GM12878 (cell line): ENCODE results near the gene PUDP. TPM values are rescaled to one million over a fixed set of nuclear protein-coding genes. Genes with fewer than 3 reads are reported as not detected.

Source experiments
- ATAC-seq: fragments of 200-7000 bp; cut with Tn5 transposase; 3 replicates; pipeline ENCODE4 v1.9.1; 2020; ENCODE audit warnings: mild to moderate bottlenecking, moderate library complexity
- BruUV-seq: library from RNA; stranded (reverse); fragments of 400-500 nt; replicated peaks from 2 replicates; lab custom pipeline; 2021; lab: Mats Ljungman, UMichigan
- CTCF ChIA-PET: fragments of 300-600 bp; sonication (Branson Sonifier 250); formaldehyde crosslinking; extraction: SDS; loops from one replicate; lab custom pipeline; 2021; ENCODE audit warnings: inconsistent platforms; lab: Yijun Ruan, JAX
- POLR2A ChIA-PET: fragments of 350-600 bp; formaldehyde crosslinking; extraction: SDS; loops from one replicate; lab custom pipeline; 2021; ENCODE audit warnings: inconsistent platforms; lab: Charles Lee
- RAD21 ChIA-PET: fragments of 300-600 bp; sonication (Branson Sonifier 250); formaldehyde crosslinking; loops from one replicate; lab custom pipeline; 2023; ENCODE audit warnings: antibody characterized with exemption; ENCODE audit not compliant: unreplicated experiment; lab: Charles Lee
- SMC1A ChIA-PET: fragments of 300-600 bp; sonication (Branson Sonifier 250); formaldehyde crosslinking; loops from one replicate; lab custom pipeline; 2023; ENCODE audit not compliant: unreplicated experiment, uncharacterized antibody; lab: Charles Lee
- DNase-seq: peaks from one replicate; pipeline ENCODE4 v3.0.0-alpha.2; 2011; ENCODE audit warnings: low read depth, low spot score
- FAIRE-seq: peaks from 3 replicates; lab custom pipeline; 2011; peaks lifted over from hg19 to GRCh38; lab: Jason Lieb, UNC
- H2AFZ ChIP-seq: 2 replicates; pipeline ENCODE4 v1.6.0; 2011; ENCODE audit warnings: low read depth, low read length, control low read depth; ENCODE audit not compliant: control insufficient read depth
- H3K27ac ChIP-seq: 2 replicates; pipeline ENCODE4 v1.5.1; 2011; ENCODE audit warnings: control low read depth; ENCODE audit not compliant: control insufficient read depth, insufficient read depth
- H3K27me3 ChIP-seq, 2 experiments: replicated peaks in 1 of 2; 2 replicates each; pipeline versions ENCODE4 v1.6.0 to v1.6.1; 2011; ENCODE audit warnings: low read length in 1 of 2; ENCODE audit not compliant: control insufficient read depth in 2 of 2, insufficient read depth in 2 of 2
- H3K36me3 ChIP-seq, 2 experiments: 2 replicates each; pipeline ENCODE4 v1.5.1; 2011; ENCODE audit warnings: low read length in 1 of 2; ENCODE audit not compliant: control insufficient read depth in 2 of 2, insufficient read depth in 2 of 2
- H3K4me1 ChIP-seq: 2 replicates; pipeline ENCODE4 v1.6.1; 2011; ENCODE audit warnings: mild to moderate bottlenecking, low read length, moderate library complexity, mixed read lengths; ENCODE audit not compliant: control insufficient read depth, insufficient read depth
- H3K4me2 ChIP-seq: 2 replicates; pipeline ENCODE4 v1.6.0; 2011; ENCODE audit warnings: control low read depth; ENCODE audit not compliant: control insufficient read depth, insufficient read depth
- H3K4me3 ChIP-seq: fragments of 200-600 bp; sonication (generic); 2 replicates; pipeline ENCODE4 v1.5.1; 2016
- H3K79me2 ChIP-seq: 2 replicates; pipeline ENCODE4 v1.6.0; 2011; ENCODE audit warnings: low read length; ENCODE audit not compliant: control insufficient read depth, insufficient read depth
- H3K9ac ChIP-seq: 2 replicates; pipeline ENCODE4 v1.8.0; 2011; ENCODE audit warnings: low read length, control low read depth, mixed read lengths; ENCODE audit not compliant: control insufficient read depth, insufficient read depth
- H3K9me3 ChIP-seq: replicated peaks from 3 replicates; pipeline ENCODE4 v1.5.1; 2011; ENCODE audit warnings: mild to moderate bottlenecking, low read length; ENCODE audit not compliant: control insufficient read depth, insufficient read depth
- H4K20me1 ChIP-seq: 2 replicates; pipeline ENCODE4 v1.6.0; 2011; ENCODE audit not compliant: control insufficient read depth, insufficient read depth
- PRDM15 ChIP-seq: fragments of 450-650 bp; formaldehyde crosslinking; IDR thresholded peaks from 2 replicates; pipeline ENCODE4 v1.4.0; 2020; ENCODE audit warnings: mild to moderate bottlenecking, moderate library complexity
- RELA ChIP-seq: fragments of 450-650 bp; IDR thresholded peaks from 2 replicates; pipeline ENCODE4 v1.8.0; 2014; ENCODE audit warnings: borderline replicate concordance; ENCODE audit not compliant: partially characterized antibody
- WGBS: methylation state at CpG from one replicate; pipeline ENCODE4 v1.1.6; 2016; ENCODE audit warnings: low lambda C conversion rate; ENCODE audit not compliant: insufficient replicate concordance, insufficient coverage; ENCODE audit errors: missing lambda C conversion rate; 5-methylcytosine and 5-hydroxymethylcytosine counted together
- in situ Hi-C: fragments of 300-500 bp; cut with MboI; formaldehyde crosslinking; loops from 9 replicates; pipeline ENCODE4 v1.14.3; 2018; ENCODE audit warnings: mixed read lengths
- intact Hi-C: fragments of 100-400 bp; cut with micrococcal nuclease; formaldehyde crosslinking; loops from one replicate; pipeline ENCODE4 v1.14.2; 2022; ENCODE audit not compliant: unreplicated experiment
- polyA plus RNA-seq, 11 experiments: library from polyadenylated mRNA; depleted of rRNA in 4 of 11; unstranded in 6 of 11; stranded (reverse) in 5 of 11; fragments of >200 nt; fragmentation: Nextera tagmentation in 4 of 11; fragmentation: Illumina TruSeq in 1 of 11; extraction: Ambion mirVana in 4 of 11; extraction: Trizol in 1 of 11; gene quantifications; 1 replicate in 1 of 11; 2 replicates in 10 of 11; pipeline versions ENCODE4 v1.2.1 to v1.2.3, GENCODE V29; 2011 to 2016; ENCODE audit warnings: inconsistent platforms in 2 of 11, missing spikeins in 2 of 11, low read depth in 1 of 11
- total RNA-seq, 4 experiments: library from RNA; depleted of rRNA in 3 of 4; stranded (reverse); fragments of >200 nt in 3 of 4; fragmentation: Illumina TruSeq in 1 of 4; extraction: Trizol in 1 of 4; gene quantifications; 2 replicates each; pipeline versions ENCODE4 v1.2.1 to v1.2.3, GENCODE V29; 2013 to 2021

PUDP gene
- total and polyA plus RNA-seq, 10 of the 15 experiments (the other 5 are each of a cell fraction or from before 2014, with no cell fraction given) = 30.8 to 83.5 (median 61.7) TPM

GRCh38 chrX:7134981-7135380 lies 13.0 kb downstream of the PUDP start:
- Histone ChIP-seq H4K20me1 (no peaks in the 10 kb centered on the region), H3K9me3 (no peaks in the 10 kb centered on the region), H2AFZ (no peak overlapping the region), H3K9ac (no peak overlapping the region), H3K4me3 (no peak overlapping the region), H3K4me2 (no peak overlapping the region), H3K79me2 (peaks cover 23% of the 10 kb centered on the region), H3K27me3 (no peaks in the 10 kb centered on the region), H3K27ac (no peak overlapping the region), H3K4me1 (peaks cover 12% of the 10 kb centered on the region), H3K36me3 (peaks cover 0 to 4% of the 10 kb centered on the region in 2 experiments; a peak in 2 of 4 replicates)
- ChIA-PET CTCF (interaction anchor here (0.7 to 3.6 kb wide), 9 partner anchors 9 to 790 kb away, joined by 3 to 21 read pairs (median 5); no protein-coding TSS in a partner anchor), POLR2A (interaction anchor here (0.8 to 3.9 kb wide), 6 partner anchors 12 to 22 kb away, joined by 3 to 21 read pairs (median 4); partner anchors contain the start of gene STS), RAD21 (interaction anchor here (0.6 to 5.2 kb wide), 9 partner anchors 8 to 895 kb away, joined by 3 to 31 read pairs (median 3); partner anchors contain the start of genes PUDP and STS), SMC1A (interaction anchor here (0.6 to 6.1 kb wide), 13 partner anchors 9 to 790 kb away, joined by 3 to 56 read pairs (median 5); partner anchors contain the start of gene STS)
- FAIRE-seq = no peak
- DNase-seq = no peak
- 95% methylated on average over 2 of the region's 2 CpGs for WGBS
- in situ Hi-C loops (loop anchor here (5.0 kb wide), 1 partner anchor 792 kb away; the partner anchor contains the start of gene PNPLA4), intact Hi-C loops (no loop called here)
- TF ChIP-seq PRDM15 (CRISPR knock-in tag) (no peak), RELA (no peak)
- no TSS peak for BruUV-seq
- ATAC-seq = no peak; the same call in 2 of the 3 replicates
